ENCODE measurements around the gene IDUA. TPM values are rescaled to one million over a fixed set of nuclear protein-coding genes. Genes with fewer than 3 reads are reported as not detected.

IDUA gene
- total RNA-seq, 1 donor from 2014 or later = 34.3 TPM

DNA sequence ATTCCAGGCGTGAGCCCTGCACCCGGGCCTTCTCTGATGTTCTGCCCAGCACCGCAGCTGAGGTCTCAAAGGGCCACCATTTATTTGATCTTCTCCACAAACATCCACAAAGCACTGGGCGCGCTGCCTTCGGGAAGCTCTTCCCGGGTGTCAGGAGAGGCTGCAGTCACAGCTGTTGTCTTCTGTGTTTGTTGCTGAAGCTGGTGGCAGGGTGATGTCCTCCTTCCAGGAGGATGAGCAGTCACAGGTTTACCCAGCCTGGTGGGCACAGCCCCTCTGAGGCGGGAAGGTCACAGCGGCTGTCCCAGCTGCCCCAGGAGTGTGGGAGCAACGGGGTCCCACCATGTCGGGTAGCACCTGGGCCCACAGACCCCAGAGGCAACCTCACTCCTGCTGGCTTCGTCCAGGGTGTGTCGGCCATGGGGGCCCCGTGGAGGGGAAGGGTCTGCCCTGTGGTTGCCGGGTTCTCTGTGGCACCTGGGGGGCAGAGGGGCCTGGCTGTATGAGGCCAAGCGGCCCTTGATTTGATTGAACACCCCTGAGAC is 52.2 kb downstream of the IDUA start:
- H3K4me1 Mint-ChIP-seq (ENCODE audit: low read depth) = no peaks in the 10 kb centered on the region
- DNase-seq (ENCODE audit: low spot score) = no peak
- intact Hi-C loops (cut with micrococcal nuclease) = no loop called here
- no peaks in the 10 kb centered on the region for H3K27me3 Mint-ChIP-seq (ENCODE audit: insufficient read depth)
- H3K9me3 Mint-ChIP-seq = peaks cover 4% of the 10 kb centered on the region
- no peak overlapping the region for H3K27ac Mint-ChIP-seq
- no peaks in the 10 kb centered on the region for H3K36me3 Mint-ChIP-seq (ENCODE audit: low read depth)
- no peak overlapping the region for H3K4me3 Mint-ChIP-seq

DNA sequence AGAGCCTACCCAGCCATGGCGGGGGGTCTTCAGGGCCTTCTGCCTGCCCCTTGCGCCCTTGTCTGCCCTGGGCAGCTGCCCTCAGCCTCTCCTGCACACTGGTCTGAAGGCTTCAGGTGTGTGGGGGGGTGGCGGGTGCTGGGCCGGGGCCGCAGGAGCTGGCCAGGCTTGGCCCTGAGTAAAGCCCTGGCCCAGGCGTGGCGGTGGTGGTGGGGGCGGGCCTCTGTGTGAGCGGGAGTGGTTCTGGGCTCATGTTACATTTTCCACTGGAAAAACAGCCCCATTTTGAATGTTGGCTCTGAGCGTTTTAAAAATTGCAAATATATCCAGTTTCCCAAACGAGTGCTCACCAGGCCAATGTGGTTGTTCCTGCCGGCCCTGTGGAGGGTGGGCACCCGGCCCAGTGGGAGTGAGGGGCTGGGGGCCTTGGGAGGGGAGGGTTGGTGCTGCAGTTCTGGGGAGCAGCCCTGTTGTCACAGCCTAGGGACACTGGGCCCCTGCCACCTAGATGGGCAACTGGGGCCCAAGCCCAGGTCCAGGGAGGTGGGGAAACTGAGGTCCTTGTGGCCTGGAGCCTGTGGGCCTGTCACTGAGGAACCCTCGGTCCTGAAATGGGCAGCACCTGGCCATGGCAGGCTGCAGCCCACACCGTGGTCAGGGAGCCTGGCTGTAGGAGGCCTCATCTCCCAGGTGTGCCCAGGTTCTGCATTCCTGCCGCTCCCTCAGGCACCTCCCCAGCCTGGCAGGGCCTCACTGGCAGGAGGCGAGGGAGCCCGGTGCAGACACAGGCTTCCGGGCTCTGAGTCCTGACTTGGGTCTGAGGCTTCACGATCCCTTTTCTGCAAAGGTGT is 52.9 kb downstream of the IDUA start:
- intact Hi-C loops (cut with micrococcal nuclease) = no loop called here
- Mint-ChIP-seq H3K27ac (no peak overlapping the region), H3K27me3 (ENCODE audit: insufficient read depth) (peaks cover 2% of the 10 kb centered on the region), H3K4me3 (no peak overlapping the region), H3K36me3 (ENCODE audit: low read depth) (no peaks in the 10 kb centered on the region), H3K4me1 (ENCODE audit: low read depth) (no peaks in the 10 kb centered on the region), H3K9me3 (peaks cover 4% of the 10 kb centered on the region)
- DNase-seq (ENCODE audit: low spot score) = no peak

DNA sequence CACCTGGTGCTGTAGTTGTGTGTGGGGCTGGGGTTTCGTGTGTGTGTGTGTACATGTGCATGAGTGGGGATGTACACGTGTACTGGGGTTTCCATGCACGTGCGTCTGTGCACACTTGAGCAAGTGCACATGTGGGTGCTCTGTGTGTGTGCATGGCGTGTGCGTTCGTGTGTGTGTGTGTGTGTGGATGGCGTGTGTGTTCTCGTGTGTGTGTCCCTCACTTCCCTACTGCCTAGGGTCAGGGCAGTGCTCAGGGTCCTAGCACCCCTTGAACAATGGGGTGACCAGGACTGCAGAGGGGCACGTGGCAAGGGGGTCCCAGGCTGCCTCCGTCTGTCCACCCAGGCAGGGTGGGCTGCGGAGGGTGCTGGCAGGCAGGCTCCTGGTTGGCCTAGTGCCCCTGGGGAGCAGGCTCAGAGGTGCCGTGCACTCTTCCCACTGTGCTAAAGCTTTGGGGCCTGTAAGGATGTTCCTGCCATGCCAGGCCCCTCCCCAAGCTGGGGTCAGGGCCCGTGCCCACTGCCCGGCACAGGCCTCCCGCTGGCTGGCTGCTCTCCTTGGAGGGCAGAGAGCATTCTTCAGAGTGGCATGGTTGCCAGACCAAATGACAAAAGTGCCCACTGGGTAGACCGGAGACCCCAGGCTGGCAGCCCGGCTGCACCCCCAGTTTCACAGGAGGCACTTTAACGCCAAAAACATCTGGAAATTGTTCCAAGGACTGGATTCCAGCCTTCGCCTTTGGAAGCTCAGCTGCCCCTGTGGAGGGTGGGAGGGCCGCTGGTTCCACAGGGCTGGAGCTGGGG is 53.7 kb downstream of the IDUA start:
- intact Hi-C loops (cut with micrococcal nuclease) = no loop called here
- Mint-ChIP-seq H3K36me3 (ENCODE audit: low read depth) (no peaks in the 10 kb centered on the region), H3K4me1 (ENCODE audit: low read depth) (no peaks in the 10 kb centered on the region), H3K4me3 (no peak overlapping the region), H3K27me3 (ENCODE audit: insufficient read depth) (peaks cover 5% of the 10 kb centered on the region), H3K9me3 (peaks cover 4% of the 10 kb centered on the region), H3K27ac (no peak overlapping the region)
- no peak for DNase-seq (ENCODE audit: low spot score)

DNA sequence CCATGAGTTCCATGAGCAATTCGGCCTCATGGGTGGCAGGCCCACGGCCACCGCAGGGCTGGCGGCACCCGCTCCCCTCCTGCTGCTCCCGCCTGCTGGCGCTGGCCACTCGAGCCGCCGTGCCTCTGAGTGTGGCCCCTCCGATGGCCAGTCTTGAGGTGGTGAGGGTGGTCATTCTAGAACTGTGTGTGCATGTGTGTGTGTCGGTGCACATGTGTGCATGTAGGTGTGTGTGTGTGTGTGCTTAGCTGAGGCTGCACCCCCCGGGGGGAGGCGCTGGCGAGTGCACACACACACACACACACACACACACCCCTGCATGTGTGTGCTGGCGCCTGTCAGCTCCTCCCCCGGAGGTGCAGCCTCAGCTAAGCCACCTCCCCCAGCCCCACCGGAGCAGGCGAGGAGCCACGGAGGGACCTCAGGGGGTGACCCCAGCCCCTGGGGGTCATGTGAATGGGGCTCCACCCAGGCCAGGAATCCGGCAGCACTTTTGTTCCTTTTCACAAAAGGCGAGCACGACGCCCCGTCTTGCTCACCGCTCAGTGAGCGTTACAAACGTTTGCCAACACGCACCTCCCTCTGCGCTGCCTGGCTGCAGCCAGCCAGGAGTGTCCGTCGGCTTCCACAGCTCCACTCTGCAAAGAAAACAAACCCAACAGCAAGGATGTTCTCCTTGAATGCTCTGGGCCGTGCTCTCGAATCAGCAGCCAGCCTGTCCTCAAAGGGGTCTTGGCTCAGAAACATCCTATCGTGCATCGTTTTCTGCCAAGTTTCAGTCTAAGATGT is 54.5 kb downstream of the IDUA start:
- intact Hi-C loops (cut with micrococcal nuclease) = no loop called here
- H3K9me3 Mint-ChIP-seq = peaks cover 4% of the 10 kb centered on the region
- no peaks in the 10 kb centered on the region for H3K4me1 Mint-ChIP-seq (ENCODE audit: low read depth)
- DNase-seq (ENCODE audit: low spot score) = no peak
- no peak overlapping the region for H3K4me3 Mint-ChIP-seq
- no peaks in the 10 kb centered on the region for H3K36me3 Mint-ChIP-seq (ENCODE audit: low read depth)
- no peak overlapping the region for H3K27ac Mint-ChIP-seq
- H3K27me3 Mint-ChIP-seq (ENCODE audit: insufficient read depth) = peaks cover 5% of the 10 kb centered on the region

DNA sequence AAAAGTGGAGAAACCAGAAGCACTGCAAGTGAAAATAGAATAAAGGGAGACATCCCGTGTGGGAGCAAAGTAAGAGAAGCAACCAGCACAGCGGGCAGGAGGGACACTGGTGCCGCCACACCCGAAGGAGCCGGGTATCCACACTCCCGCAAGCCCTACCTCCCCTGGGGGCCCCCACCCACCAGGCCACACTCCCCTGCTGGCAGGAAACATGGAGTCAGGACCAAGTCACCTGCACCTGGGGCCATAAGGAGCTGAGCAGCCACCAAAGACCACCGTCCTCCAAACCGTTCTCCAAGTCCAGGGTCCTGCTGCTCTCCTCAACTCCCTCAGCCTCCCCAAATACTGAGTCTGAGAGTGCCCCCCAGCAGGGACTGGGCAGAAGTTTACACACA is 55.1 kb downstream of the IDUA start:
- intact Hi-C loops (cut with micrococcal nuclease) = no loop called here
- no peak for DNase-seq (ENCODE audit: low spot score)
- H3K4me1 Mint-ChIP-seq (ENCODE audit: low read depth) = no peaks in the 10 kb centered on the region
- no peaks in the 10 kb centered on the region for H3K36me3 Mint-ChIP-seq (ENCODE audit: low read depth)
- no peak overlapping the region for H3K4me3 Mint-ChIP-seq
- no peak overlapping the region for H3K27ac Mint-ChIP-seq
- H3K9me3 Mint-ChIP-seq = peaks cover 4% of the 10 kb centered on the region
- H3K27me3 Mint-ChIP-seq (ENCODE audit: insufficient read depth) = peaks cover 7% of the 10 kb centered on the region

DNA sequence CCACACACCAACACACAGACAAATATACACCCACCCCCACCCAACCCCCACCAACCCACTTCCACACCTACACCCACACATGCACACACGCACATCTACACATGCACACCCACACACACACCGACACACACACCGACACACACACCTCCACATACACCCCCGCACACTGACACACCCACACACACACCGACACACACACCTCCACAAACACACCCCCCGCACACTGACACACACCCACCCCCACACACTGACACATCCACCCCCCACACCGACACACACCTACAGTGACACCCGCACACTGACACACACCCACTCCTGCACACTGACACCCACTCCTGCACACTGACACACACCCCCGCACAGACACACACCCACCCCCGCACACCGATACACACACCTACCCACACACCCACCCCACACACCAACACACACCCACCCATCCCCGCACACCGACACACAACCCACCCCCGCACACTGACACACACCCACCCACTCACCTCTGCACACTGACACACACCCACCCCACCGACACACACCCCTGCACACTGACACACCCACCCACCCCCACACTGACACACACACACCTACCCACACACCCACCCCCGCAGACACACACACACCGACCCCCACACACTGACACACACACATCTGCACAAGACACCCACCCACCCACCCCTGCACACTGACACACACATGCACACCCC is 55.7 kb downstream of the IDUA start:
- Mint-ChIP-seq H3K27me3 (ENCODE audit: insufficient read depth) (peaks cover 9% of the 10 kb centered on the region), H3K4me1 (ENCODE audit: low read depth) (no peaks in the 10 kb centered on the region), H3K36me3 (ENCODE audit: low read depth) (no peaks in the 10 kb centered on the region), H3K9me3 (peaks cover 4% of the 10 kb centered on the region), H3K27ac (no peak overlapping the region), H3K4me3 (no peak overlapping the region)
- intact Hi-C loops (cut with micrococcal nuclease) = no loop called here
- DNase-seq (ENCODE audit: low spot score) = no peak

DNA sequence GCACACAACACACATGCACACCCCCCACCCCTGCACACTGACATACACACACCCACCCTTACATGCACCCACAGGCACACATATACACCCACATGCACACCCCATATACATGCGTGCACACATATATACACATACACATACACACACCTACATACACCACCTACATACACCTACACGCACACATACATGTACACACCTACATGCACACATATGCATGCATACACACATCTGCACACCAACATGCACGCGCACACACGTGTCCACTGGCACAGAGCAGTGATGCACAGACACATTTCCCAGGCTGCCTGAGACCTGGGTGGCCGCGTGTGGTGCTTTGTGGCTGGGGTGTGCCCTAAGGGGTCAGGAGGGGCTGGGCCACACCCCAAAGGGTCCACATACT is 56.3 kb downstream of the IDUA start:
- no peak for DNase-seq (ENCODE audit: low spot score)
- H3K36me3 Mint-ChIP-seq (ENCODE audit: low read depth) = no peaks in the 10 kb centered on the region
- H3K27ac Mint-ChIP-seq = peak overlapping the region; percentile 6
- peaks cover 4% of the 10 kb centered on the region for H3K9me3 Mint-ChIP-seq
- H3K4me1 Mint-ChIP-seq (ENCODE audit: low read depth) = no peaks in the 10 kb centered on the region
- intact Hi-C loops (cut with micrococcal nuclease) = no loop called here
- H3K4me3 Mint-ChIP-seq = no peak overlapping the region
- peaks cover 13% of the 10 kb centered on the region for H3K27me3 Mint-ChIP-seq (ENCODE audit: insufficient read depth)

DNA sequence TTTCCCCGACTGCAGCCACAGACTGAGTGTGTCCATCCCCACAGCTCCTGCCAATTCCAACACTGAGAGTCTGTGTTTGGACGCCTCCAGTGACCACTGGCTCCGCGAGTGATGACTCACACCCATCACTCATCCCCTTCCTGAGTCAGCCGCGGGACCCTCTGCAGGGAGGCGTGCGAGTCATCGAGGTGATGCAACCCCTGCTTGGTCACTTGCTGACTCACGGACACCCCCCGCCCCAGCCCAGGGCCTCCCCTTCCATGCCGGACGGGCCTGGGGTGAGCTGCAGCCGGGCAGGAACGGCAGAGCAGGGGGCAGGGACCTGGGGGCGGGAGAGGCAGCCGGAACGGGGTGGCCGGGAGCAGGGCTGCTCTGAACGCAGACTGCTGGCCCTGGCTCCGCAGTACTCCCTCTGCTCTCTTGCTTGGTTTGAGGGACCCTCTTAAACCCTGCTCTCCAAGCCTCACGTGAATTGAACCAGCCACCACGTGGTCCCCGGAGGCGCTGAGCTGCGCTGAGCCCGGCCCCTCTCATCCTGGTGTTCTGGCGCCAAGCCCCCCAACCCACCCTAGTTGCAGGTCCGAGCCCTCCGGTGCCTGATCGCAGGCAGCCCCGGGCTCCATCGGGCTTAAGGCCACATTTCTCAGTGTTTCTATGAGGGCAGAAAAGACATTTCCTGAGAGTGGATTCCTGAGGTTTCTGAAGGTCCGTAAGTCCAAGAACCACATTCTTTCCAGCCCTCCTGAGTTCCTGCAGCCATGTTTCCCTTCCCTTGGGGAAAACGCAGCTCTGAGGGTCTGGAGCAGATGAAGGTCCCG is 57.0 kb downstream of the IDUA start:
- peaks cover 15% of the 10 kb centered on the region for H3K27me3 Mint-ChIP-seq (ENCODE audit: insufficient read depth)
- no peaks in the 10 kb centered on the region for H3K4me1 Mint-ChIP-seq (ENCODE audit: low read depth)

DNA sequence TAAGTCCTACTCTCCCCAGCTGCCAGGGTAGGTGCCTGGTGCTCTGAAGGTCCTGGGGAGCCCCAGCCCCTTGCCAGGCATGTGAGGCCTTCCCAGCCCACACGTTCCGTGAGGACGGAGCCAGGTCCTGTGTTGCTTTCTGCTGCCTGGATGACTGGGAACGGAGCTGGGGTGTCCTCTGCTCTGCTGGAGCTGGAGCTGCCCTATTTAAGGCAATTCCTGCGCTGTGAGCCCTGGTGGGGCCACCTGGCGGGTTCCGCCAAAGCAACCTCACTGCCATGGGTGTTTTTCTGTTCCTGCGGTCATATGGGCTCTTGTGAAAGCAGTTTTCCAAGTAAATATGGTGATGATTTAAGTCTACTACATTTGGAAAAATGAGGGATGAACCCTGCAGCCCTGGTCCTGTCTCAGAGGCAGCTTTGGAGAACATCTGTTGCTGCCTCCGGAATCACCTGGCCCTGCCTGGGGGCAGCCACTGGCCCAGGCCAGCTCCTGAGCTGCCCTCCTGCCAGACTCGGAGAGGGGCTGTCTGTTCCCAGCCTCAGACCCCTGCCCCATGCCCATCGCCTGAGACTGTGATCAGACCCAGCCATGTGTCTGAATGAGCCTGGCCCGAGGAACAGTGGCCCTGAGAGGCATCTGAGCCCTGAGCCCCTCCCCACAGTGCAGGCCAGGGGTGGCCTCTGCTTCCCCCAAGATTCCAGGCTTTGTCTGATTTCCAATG is 57.8 kb downstream of the IDUA start:
- DNase-seq (ENCODE audit: low spot score) = no peak
- H3K4me1 Mint-ChIP-seq (ENCODE audit: low read depth) = no peaks in the 10 kb centered on the region

More for the DNA sequence above, 57.0 kb downstream of the IDUA start:
- intact Hi-C loops (cut with micrococcal nuclease) = no loop called here
- DNase-seq (ENCODE audit: low spot score) = no peak
- H3K9me3 Mint-ChIP-seq = peaks cover 4% of the 10 kb centered on the region
- H3K4me3 Mint-ChIP-seq = no peak overlapping the region
- no peak overlapping the region for H3K27ac Mint-ChIP-seq
- no peaks in the 10 kb centered on the region for H3K36me3 Mint-ChIP-seq (ENCODE audit: low read depth)

DNA sequence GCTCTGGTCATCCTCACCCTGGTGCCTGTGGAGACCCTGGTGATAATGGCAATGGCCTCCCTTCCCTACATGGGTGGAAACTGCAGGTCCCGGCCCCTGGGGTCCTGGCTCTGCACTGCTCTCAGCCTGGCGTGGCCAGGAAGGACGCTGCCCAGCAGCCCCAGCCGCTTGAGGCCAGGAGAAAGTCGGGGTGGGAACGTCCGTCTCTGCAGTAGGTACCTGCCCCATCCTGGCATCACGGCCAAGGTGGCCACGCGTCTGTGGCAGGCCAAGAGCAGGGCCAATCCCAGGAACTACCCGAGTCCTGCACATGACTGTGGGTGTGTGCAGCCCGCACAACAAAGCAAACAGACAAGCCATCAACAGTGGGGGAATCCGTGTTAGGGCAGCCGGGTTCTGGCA is 58.4 kb downstream of the IDUA start:
- intact Hi-C loops (cut with micrococcal nuclease) = no loop called here
- Mint-ChIP-seq H3K9me3 (peaks cover 4% of the 10 kb centered on the region), H3K4me1 (ENCODE audit: low read depth) (no peaks in the 10 kb centered on the region), H3K27me3 (ENCODE audit: insufficient read depth) (peaks cover 15% of the 10 kb centered on the region), H3K27ac (no peak overlapping the region), H3K36me3 (ENCODE audit: low read depth) (no peaks in the 10 kb centered on the region), H3K4me3 (no peak overlapping the region)
- DNase-seq (ENCODE audit: low spot score) = no peak

More for the DNA sequence above, 57.8 kb downstream of the IDUA start:
- intact Hi-C loops (cut with micrococcal nuclease) = no loop called here
- no peak overlapping the region for H3K27ac Mint-ChIP-seq
- H3K27me3 Mint-ChIP-seq (ENCODE audit: insufficient read depth) = peaks cover 15% of the 10 kb centered on the region
- H3K4me3 Mint-ChIP-seq = no peak overlapping the region
- H3K36me3 Mint-ChIP-seq (ENCODE audit: low read depth) = no peaks in the 10 kb centered on the region
- H3K9me3 Mint-ChIP-seq = peaks cover 4% of the 10 kb centered on the region

DNA sequence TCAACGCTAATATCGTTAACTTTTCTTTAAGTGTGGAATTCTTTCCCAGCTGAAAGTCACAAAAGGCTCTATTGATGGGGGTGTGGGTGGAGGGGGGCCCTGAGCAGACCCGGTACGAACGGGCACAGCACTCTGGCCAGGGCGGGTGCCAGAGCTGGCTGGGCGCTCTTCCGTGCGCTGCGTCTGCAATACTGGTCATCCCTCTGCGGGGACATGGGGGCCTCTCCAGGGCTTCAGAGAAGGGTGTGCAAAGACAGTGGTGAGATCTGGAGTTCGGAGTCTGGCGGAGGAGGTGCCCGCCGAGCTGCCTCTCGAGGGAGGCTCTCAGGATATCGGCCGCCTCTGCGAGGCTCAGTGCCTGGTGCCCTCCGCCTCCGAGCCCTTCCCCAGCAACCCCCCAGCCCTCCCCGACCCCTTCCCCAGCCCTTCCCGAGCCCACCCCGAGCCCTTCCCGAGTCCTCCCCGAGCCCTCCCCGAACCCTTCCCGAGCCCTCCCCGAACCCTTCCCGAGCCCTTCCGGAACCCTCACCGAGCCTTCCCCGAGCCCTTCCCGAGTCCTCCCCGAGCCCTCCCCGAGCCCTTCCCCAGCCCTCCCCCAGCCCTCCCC is 58.9 kb downstream of the IDUA start:
- Mint-ChIP-seq H3K4me3 (no peak overlapping the region), H3K36me3 (ENCODE audit: low read depth) (no peaks in the 10 kb centered on the region)
- no peak for DNase-seq (ENCODE audit: low spot score)

More for the DNA sequence above, 58.9 kb downstream of the IDUA start:
- peaks cover 4% of the 10 kb centered on the region for H3K9me3 Mint-ChIP-seq
- no peak overlapping the region for H3K27ac Mint-ChIP-seq
- H3K27me3 Mint-ChIP-seq (ENCODE audit: insufficient read depth) = peaks cover 15% of the 10 kb centered on the region
- H3K4me1 Mint-ChIP-seq (ENCODE audit: low read depth) = no peaks in the 10 kb centered on the region
- intact Hi-C loops (cut with micrococcal nuclease) = no loop called here

All from activated T-helper 1 cell treated with anti-CD3 and anti-CD28 coated beads, Interleukin-12 subunit alpha, Interleukin-12 subunit beta, Interleukin-2, Interleukin-4 antibody, amounts not matched to agents 30 ng/mL and 10 ng/mL and 1 ng/mL, durations not matched to agents 14 hours and 24 hours and 36 hours (primary cell).